NCI-H2196 (cell line): Measurements from ENCODE around the gene CHPF2.
A peak's percentile ranks its signal among the peaks of the same experiment; 100 is the strongest.

Experiments used
- DNase-seq: peaks from one replicate; lab custom pipeline; 2025; ENCODE audit not compliant: unreplicated experiment; lab: John Stamatoyannopoulos, UW

Gene CHPF2

GRCh38 chr7:151232917-151233701 lies 826 bp downstream of the CHPF2 start:
- no peak for DNase-seq

GRCh38 chr7:151233804-151234203 lies 1.5 kb downstream of the CHPF2 start:
- no peak for DNase-seq

GRCh38 chr7:151235091-151235787 lies 3.0 kb downstream of the CHPF2 start:
- DNase-seq, result no peak

- DNase-seq, result no peak
Measured at GRCh38 chr7:151236406-151236805, 4.1 kb downstream of the CHPF2 start.

- DNase-seq, result no peak
Measured at GRCh38 chr7:151237244-151238189, 5.2 kb downstream of the CHPF2 start.

- DNase-seq, result no peak
Measured at GRCh38 chr7:151238190-151238810, 6.0 kb downstream of the CHPF2 start.

- no peak for DNase-seq
Measured at GRCh38 chr7:151238924-151239836, 6.9 kb downstream of the CHPF2 start.

- no peak for DNase-seq
Measured at GRCh38 chr7:151239837-151240459, 7.7 kb downstream of the CHPF2 start.

- DNase-seq, result no peak
Measured at GRCh38 chr7:151240536-151240935, 8.3 kb downstream of the CHPF2 start.

- DNase-seq, result no peak
Measured at GRCh38 chr7:151240942-151241754, 8.9 kb downstream of the CHPF2 start.

GRCh38 chr7:151241755-151242096 lies 9.4 kb downstream of the CHPF2 start:
- no peak for DNase-seq

- no peak for DNase-seq
Measured at GRCh38 chr7:151242159-151243044, 10.1 kb downstream of the CHPF2 start.

- DNase-seq, result no peak
Measured at GRCh38 chr7:151243045-151243349, 10.7 kb downstream of the CHPF2 start.

GRCh38 chr7:151243408-151244195 lies 11.3 kb downstream of the CHPF2 start:
- no peak for DNase-seq

GRCh38 chr7:151244196-151244840 lies 12.0 kb downstream of the CHPF2 start:
- peak; percentile 24 for DNase-seq

GRCh38 chr7:151244841-151245346 lies 12.6 kb downstream of the CHPF2 start:
- no peak for DNase-seq
